C4-2B (cell line): ENCODE results near the gene ZNF771.

Source experiments
- CTCF ChIP-seq: fragments of 450-650 bp; conservative IDR thresholded peaks from 2 replicates; pipeline ENCODE4 v1.5.1; 2017; ENCODE audit warnings: mild to moderate bottlenecking
- ZFX ChIP-seq: fragments of 450-650 bp; IDR thresholded peaks from 2 replicates; pipeline ENCODE4 v1.6.1; 2017

- TF ChIP-seq CTCF (no peak), ZFX (peak; percentile 65)
Observed at GRCh38 chr16:30377812-30378235, 29.6 kb upstream of the ZNF771 start.
